ENCODE data around the gene SMOC1. TPM values are rescaled to one million over a fixed set of nuclear protein-coding genes. Genes with fewer than 3 reads are reported as not detected.

SMOC1 gene
- total and polyA plus RNA-seq, 2 experiments from 2014 or later: 0.70 to 3.5 TPM

DNA sequence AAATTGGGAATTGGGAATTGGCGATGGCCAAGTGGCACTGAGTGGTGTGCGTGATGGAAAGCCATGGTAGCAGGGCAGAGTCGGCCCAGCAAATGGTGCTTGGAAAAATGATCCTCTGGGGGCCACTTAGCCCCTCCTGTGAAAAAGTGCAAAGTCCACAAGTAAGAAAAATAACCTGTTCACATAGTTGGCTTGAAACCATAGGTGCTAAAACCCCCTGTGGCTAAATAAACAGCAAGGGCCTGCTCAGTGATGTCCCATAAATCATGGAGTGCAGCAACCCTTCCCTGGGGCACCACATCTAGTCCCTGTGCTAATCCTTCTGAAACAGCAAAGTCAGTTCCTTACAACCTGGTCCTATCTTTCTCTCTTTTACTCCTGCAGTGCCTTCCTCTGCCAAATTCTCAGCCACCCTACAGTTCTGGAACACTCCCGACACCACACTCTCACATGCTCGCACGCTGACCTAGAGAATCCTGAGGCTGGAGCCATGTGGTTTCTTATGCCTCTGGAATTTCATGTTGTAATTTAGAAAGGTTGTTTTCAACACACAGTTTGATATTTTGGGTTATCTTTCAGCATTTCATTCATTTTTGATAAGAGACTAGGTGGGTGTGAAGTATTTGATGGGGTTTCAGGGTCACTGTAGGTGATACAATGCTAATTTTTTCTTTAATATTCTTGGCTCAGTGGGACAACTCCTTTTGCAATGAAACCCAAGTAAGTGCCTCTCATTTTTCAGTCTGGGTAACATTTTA, 123.6 kb downstream of the SMOC1 start:
- H3K4me2 ChIP-seq (ENCODE audit: unreplicated experiment): no peak overlapping the region
- peaks cover 5% of the 10 kb centered on the region; the same call in 1 of the 2 replicates for H3F3A ChIP-seq (ENCODE audit: insufficient read depth)
- H3K4me1 ChIP-seq (ENCODE audit: insufficient read depth): peaks cover 9% of the 10 kb centered on the region; the same call in 1 of the 2 replicates
- peak; percentile 28 for DNase-seq
- no peaks in the 10 kb centered on the region for H3K9me3 ChIP-seq (ENCODE audit: low read depth)
- no peaks in the 10 kb centered on the region for H3K79me2 ChIP-seq (ENCODE audit: insufficient read depth)
- no peak overlapping the region for H3K9ac ChIP-seq
- H3K27me3 ChIP-seq (replicated peaks; ENCODE audit: insufficient read depth): 0 out of 2 replicates have a peak, but pooled peaks cover 4% of the 10 kb centered on the region
- TF ChIP-seq EZH2 (IDR thresholded peaks at IDR 0.05; ENCODE audit: insufficient read depth, poor library complexity, severe bottlenecking) (no peak), EZH2phosphoT487 (IDR thresholded peaks at IDR 0.05; ENCODE audit: insufficient read depth, low read depth) (no peak)
- H3K27ac ChIP-seq: no peak overlapping the region
- no peaks in the 10 kb centered on the region for H3K9me2 ChIP-seq (ENCODE audit: insufficient read depth)
- no peaks in the 10 kb centered on the region for H4K20me1 ChIP-seq (ENCODE audit: insufficient read depth)
- no peaks in the 10 kb centered on the region for H3K36me3 ChIP-seq (ENCODE audit: low read depth)
- H2AFZ ChIP-seq: no peak overlapping the region
- WGBS, 2 experiments (ENCODE audit: low coverage in 1 of 2, low lambda C conversion rate in 2 of 2, missing lambda C conversion rate in 2 of 2): 41 to 47% methylated on average over 6 of the region's 6 CpGs
- in situ Hi-C loops (cut with MboI): no loop called here
- H3K4me3 ChIP-seq: no peak overlapping the region

DNA sequence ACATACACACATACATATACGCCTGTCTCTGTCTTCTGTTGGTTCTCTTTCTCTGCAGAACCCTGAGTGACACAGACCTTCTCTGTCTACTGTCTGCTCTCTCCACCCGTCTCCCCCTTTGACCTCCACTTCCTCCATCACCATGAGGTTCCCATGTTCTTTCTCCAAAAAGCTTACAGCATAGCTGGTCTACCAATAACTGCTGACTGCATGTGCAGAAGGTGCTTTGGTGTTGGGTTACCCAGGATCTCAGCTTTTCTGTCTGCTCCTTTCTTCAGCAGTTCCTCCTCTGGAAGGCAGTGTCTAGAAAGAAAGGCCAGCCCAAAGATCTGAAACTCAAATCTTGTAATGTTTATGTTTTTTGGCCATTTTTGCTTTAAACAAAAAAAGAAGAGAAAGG, 125.6 kb downstream of the SMOC1 start:
- H3K9ac ChIP-seq: no peak overlapping the region
- DNase-seq: no peak
- no peaks in the 10 kb centered on the region for H4K20me1 ChIP-seq (ENCODE audit: insufficient read depth)
- no peaks in the 10 kb centered on the region for H3K9me3 ChIP-seq (ENCODE audit: low read depth)
- H3K9me2 ChIP-seq (ENCODE audit: insufficient read depth): no peaks in the 10 kb centered on the region
- peaks cover 6% of the 10 kb centered on the region; the same call in 1 of the 2 replicates for H3K4me1 ChIP-seq (ENCODE audit: insufficient read depth)
- no peaks in the 10 kb centered on the region for H3F3A ChIP-seq (ENCODE audit: insufficient read depth)
- WGBS, 2 experiments (ENCODE audit: low coverage in 1 of 2, low lambda C conversion rate in 2 of 2, missing lambda C conversion rate in 2 of 2): 5 to 19% methylated on average over 2 of the region's 2 CpGs
- no peak overlapping the region for H3K27ac ChIP-seq
- no peaks in the 10 kb centered on the region for H3K79me2 ChIP-seq (ENCODE audit: insufficient read depth)
- H3K36me3 ChIP-seq (ENCODE audit: low read depth): no peaks in the 10 kb centered on the region
- in situ Hi-C loops (cut with MboI): no loop called here
- TF ChIP-seq EZH2phosphoT487 (IDR thresholded peaks at IDR 0.05; ENCODE audit: insufficient read depth, low read depth): no peak
- TF ChIP-seq EZH2 (IDR thresholded peaks at IDR 0.05; ENCODE audit: insufficient read depth, poor library complexity, severe bottlenecking): no peak
- no peak overlapping the region for H3K4me2 ChIP-seq (ENCODE audit: unreplicated experiment)
- no peak overlapping the region for H2AFZ ChIP-seq
- H3K4me3 ChIP-seq: no peak overlapping the region
- 0 out of 2 replicates have a peak, but pooled peaks cover 4% of the 10 kb centered on the region for H3K27me3 ChIP-seq (replicated peaks; ENCODE audit: insufficient read depth)

DNA sequence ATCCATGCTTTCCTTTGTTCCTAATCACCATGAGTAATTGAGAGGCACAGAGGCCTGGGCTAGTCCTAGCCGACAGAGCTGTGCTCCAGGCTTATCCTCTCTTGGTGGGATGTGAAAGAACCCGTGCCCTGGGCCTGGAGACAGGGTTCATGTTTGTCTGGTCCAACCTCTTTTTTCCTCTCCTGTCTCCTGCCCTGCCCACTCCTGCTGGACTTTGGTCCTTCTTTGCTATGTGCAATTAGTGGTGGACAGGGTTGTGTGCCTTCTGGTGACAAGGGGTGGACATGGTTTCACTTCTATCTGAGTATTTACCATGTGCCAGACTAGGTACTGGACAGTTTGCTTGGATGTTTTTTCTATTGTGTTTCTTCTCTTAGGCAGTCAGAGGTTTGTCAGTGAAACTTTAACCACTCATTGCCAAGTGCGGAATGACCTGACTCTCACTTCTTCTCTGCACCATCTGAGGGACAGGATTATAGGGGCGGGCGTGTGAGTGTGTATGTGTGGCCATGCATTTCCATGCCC, 126.1 kb downstream of the SMOC1 start:
- no peaks in the 10 kb centered on the region for H4K20me1 ChIP-seq (ENCODE audit: insufficient read depth)
- no peaks in the 10 kb centered on the region for H3K36me3 ChIP-seq (ENCODE audit: low read depth)
- WGBS, 2 experiments (ENCODE audit: low coverage in 1 of 2, low lambda C conversion rate in 2 of 2, missing lambda C conversion rate in 2 of 2): 25 to 26% methylated on average over 5 of the region's 5 CpGs
- no peak overlapping the region for H3K27ac ChIP-seq
- 0 out of 2 replicates have a peak, but pooled peaks cover under 1% of the 10 kb centered on the region for H3K4me1 ChIP-seq (ENCODE audit: insufficient read depth)
- H3K9ac ChIP-seq: no peak overlapping the region
- no peaks in the 10 kb centered on the region for H3K9me3 ChIP-seq (ENCODE audit: low read depth)
- 0 out of 2 replicates have a peak, but pooled peaks cover 4% of the 10 kb centered on the region for H3K27me3 ChIP-seq (replicated peaks; ENCODE audit: insufficient read depth)
- no peak overlapping the region for H3K4me3 ChIP-seq
- no peaks in the 10 kb centered on the region for H3K79me2 ChIP-seq (ENCODE audit: insufficient read depth)
- no peak overlapping the region for H2AFZ ChIP-seq
- TF ChIP-seq EZH2 (IDR thresholded peaks at IDR 0.05; ENCODE audit: insufficient read depth, poor library complexity, severe bottlenecking) (no peak), EZH2phosphoT487 (IDR thresholded peaks at IDR 0.05; ENCODE audit: insufficient read depth, low read depth) (no peak)
- DNase-seq: no peak
- no peak overlapping the region for H3K4me2 ChIP-seq (ENCODE audit: unreplicated experiment)
- no peaks in the 10 kb centered on the region for H3K9me2 ChIP-seq (ENCODE audit: insufficient read depth)
- H3F3A ChIP-seq (ENCODE audit: insufficient read depth): no peaks in the 10 kb centered on the region
- in situ Hi-C loops (cut with MboI): no loop called here

DNA sequence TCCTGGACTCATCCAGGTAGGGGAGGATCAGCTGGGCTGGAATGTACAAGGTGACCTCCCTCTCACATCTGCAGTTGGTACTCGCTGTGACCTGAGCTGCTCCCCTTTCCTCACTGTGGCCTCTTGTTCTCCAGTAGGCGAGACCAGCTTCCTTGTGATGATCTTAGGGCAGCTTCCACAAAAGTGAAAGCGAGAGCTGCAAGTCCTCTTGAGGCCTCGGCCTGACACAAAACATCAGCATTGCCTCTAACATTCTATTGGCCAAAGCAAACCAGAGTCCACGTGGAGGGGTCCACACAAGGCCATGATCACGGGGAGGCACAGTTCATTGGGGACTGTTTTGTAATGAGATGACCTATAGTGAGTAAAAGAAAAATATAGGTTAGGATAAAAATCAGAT, 127.5 kb downstream of the SMOC1 start:
- no peaks in the 10 kb centered on the region for H3K9me3 ChIP-seq (ENCODE audit: low read depth)
- H3K4me2 ChIP-seq (ENCODE audit: unreplicated experiment): no peak overlapping the region

More for the DNA sequence above, 127.5 kb downstream of the SMOC1 start:
- Histone ChIP-seq H3K4me1 (ENCODE audit: insufficient read depth) (no peaks in the 10 kb centered on the region), H3K4me3 (no peak overlapping the region), H4K20me1 (ENCODE audit: insufficient read depth) (no peaks in the 10 kb centered on the region), H3K9ac (no peak overlapping the region), H3K27ac (no peak overlapping the region), H3K79me2 (ENCODE audit: insufficient read depth) (no peaks in the 10 kb centered on the region), H3F3A (ENCODE audit: insufficient read depth) (no peaks in the 10 kb centered on the region), H3K36me3 (ENCODE audit: low read depth) (no peaks in the 10 kb centered on the region), H2AFZ (no peak overlapping the region), H3K9me2 (ENCODE audit: insufficient read depth) (no peaks in the 10 kb centered on the region), H3K27me3 (replicated peaks; ENCODE audit: insufficient read depth) (0 out of 2 replicates have a peak, but pooled peaks cover 4% of the 10 kb centered on the region)
- WGBS, 2 experiments (ENCODE audit: low coverage in 1 of 2, low lambda C conversion rate in 2 of 2, missing lambda C conversion rate in 2 of 2): 20 to 23% methylated on average over 6 of the region's 6 CpGs
- in situ Hi-C loops (cut with MboI): no loop called here
- TF ChIP-seq EZH2phosphoT487 (IDR thresholded peaks at IDR 0.05; ENCODE audit: insufficient read depth, low read depth): no peak
- TF ChIP-seq EZH2 (IDR thresholded peaks at IDR 0.05; ENCODE audit: insufficient read depth, poor library complexity, severe bottlenecking): no peak
- no peak for DNase-seq

All from GM23248 (cell line).